Neural progenitor cell (in vitro differentiated cells): ENCODE results near the gene UGT1A8. TPM values are rescaled to one million over a fixed set of nuclear protein-coding genes. Genes with fewer than 3 reads are reported as not detected.
"Not testable (repeated sequence)": the region's sequence is repeated elsewhere in the genome, so short reads cannot be mapped to it uniquely, and the experiment has no call there.

Source experiments
- DNase-seq: peaks from one replicate; pipeline ENCODE4 v3.0.0-alpha.2; 2016; ENCODE audit warnings: low spot score
- H2AFZ ChIP-seq: fragments of 200-600 bp; sonication (generic); replicated peaks from 2 replicates; pipeline ENCODE4 v1.6.1; 2016; ENCODE audit warnings: antibody characterized with exemption
- H3F3A ChIP-seq: fragments of 200-600 bp; sonication (generic); 2 replicates; pipeline ENCODE4 v1.6.1; 2016; ENCODE audit warnings: antibody characterized with exemption, low read depth
- H3K27ac ChIP-seq: fragments of 200-600 bp; sonication (generic); 2 replicates; pipeline ENCODE4 v1.5.1; 2016; ENCODE audit warnings: mild to moderate bottlenecking
- H3K27me3 ChIP-seq: fragments of 200-600 bp; sonication (generic); 2 replicates; pipeline ENCODE4 v1.6.1; 2016; ENCODE audit warnings: mild to moderate bottlenecking, moderate library complexity
- H3K36me3 ChIP-seq: fragments of 200-600 bp; sonication (generic); 2 replicates; pipeline ENCODE4 v1.5.1; 2016
- H3K4me1 ChIP-seq: fragments of 200-600 bp; sonication (generic); 2 replicates; pipeline ENCODE4 v1.6.1; 2016; ENCODE audit warnings: mixed run types
- H3K4me2 ChIP-seq: fragments of 200-600 bp; sonication (generic); 2 replicates; pipeline ENCODE4 v1.6.1; 2016
- H3K4me3 ChIP-seq: fragments of 200-600 bp; sonication (generic); 2 replicates; pipeline ENCODE4 v1.5.1; 2016
- H3K79me2 ChIP-seq: fragments of 200-600 bp; sonication (generic); 2 replicates; pipeline ENCODE4 v1.6.1; 2016; ENCODE audit warnings: low read depth
- H3K9ac ChIP-seq: fragments of 200-600 bp; sonication (generic); 2 replicates; pipeline ENCODE4 v1.6.1; 2016
- H3K9me3 ChIP-seq: fragments of 200-600 bp; sonication (generic); 2 replicates; pipeline ENCODE4 v1.5.1; 2016; ENCODE audit warnings: low read depth
- H4K20me1 ChIP-seq: fragments of 200-600 bp; sonication (generic); 2 replicates; pipeline ENCODE4 v1.6.1; 2016; ENCODE audit warnings: low read depth
- H3K27ac Mint-ChIP-seq: 3 replicates; pipeline ENCODE4 v1.8.0; 2021; ENCODE audit warnings: mixed read lengths
- H3K27me3 Mint-ChIP-seq: 2 replicates; pipeline ENCODE4 v1.8.0; 2022; ENCODE audit warnings: low read depth, mild to moderate bottlenecking, inconsistent platforms, moderate library complexity, mixed read lengths; ENCODE audit not compliant: insufficient read depth
- H3K36me3 Mint-ChIP-seq: 3 replicates; pipeline ENCODE4 v1.8.0; 2021; ENCODE audit warnings: mixed read lengths
- H3K4me1 Mint-ChIP-seq: 3 replicates; pipeline ENCODE4 v1.8.0; 2021; ENCODE audit warnings: mixed read lengths
- H3K4me3 Mint-ChIP-seq: 3 replicates; pipeline ENCODE4 v1.8.0; 2021; ENCODE audit warnings: mild to moderate bottlenecking, moderate library complexity, mixed read lengths
- H3K9me3 Mint-ChIP-seq: 3 replicates; pipeline ENCODE4 v1.8.0; 2020; ENCODE audit warnings: mixed read lengths
- EZH2 ChIP-seq: fragments of 200-600 bp; sonication (generic); IDR thresholded peaks from 2 replicates; pipeline ENCODE4 v1.6.1; 2017; ENCODE audit warnings: antibody characterized with exemption, mild to moderate bottlenecking, moderate library complexity
- EZH2phosphoT487 ChIP-seq: fragments of 200-600 bp; sonication (generic); IDR thresholded peaks from 2 replicates; pipeline ENCODE4 v1.6.1; 2017; ENCODE audit warnings: antibody characterized with exemption
- total RNA-seq: library from RNA; depleted of rRNA; stranded (reverse); fragments of >200 nt; gene quantifications from 2 replicates; pipeline ENCODE4 v1.2.3, GENCODE V29; 2015; ENCODE audit warnings: low replicate concordance
- TF ChIP-seq, protein P1 (sequence below): fragments of 200-600 bp; sonication (generic); IDR thresholded peaks from 2 replicates; pipeline ENCODE4 v1.5.1; 2017; ENCODE audit warnings: antibody characterized with exemption, mild to moderate bottlenecking

Gene UGT1A8
- total RNA-seq, 1 donor from 2014 or later: not detected

DNA sequence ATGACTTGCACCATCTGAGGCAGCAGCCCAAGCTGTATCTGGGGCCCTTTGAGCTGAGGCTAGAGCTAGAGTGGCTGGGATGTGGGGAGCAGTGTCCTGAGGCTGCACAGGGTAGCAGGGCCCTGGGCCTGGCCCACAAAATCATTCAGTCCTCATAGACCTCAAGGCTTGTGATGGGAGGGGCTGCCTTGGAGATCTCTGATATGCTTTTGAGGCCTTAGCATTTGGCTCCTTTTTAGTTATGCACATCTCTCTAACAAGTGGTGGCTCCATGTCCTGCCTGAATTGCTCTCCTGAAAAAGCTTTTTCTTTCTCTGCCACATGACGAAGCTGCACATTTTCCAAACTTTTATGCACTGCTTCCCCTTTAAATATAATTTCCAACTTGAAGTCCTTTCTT is 11.8 kb upstream of the UGT1A8 start:
- no peaks in the 10 kb centered on the region for H3K4me1 Mint-ChIP-seq
- Histone ChIP-seq H3K79me2 (no peaks in the 10 kb centered on the region), H3K4me2 (no peak overlapping the region), H3F3A (no peaks in the 10 kb centered on the region), H3K4me1 (no peaks in the 10 kb centered on the region), H3K4me3 (no peak overlapping the region), H3K9ac (no peak overlapping the region), H4K20me1 (no peaks in the 10 kb centered on the region), H3K36me3 (no peaks in the 10 kb centered on the region), H3K27me3 (no peaks in the 10 kb centered on the region), H2AFZ (no peak overlapping the region), H3K27ac (no peak overlapping the region), H3K9me3 (no peaks in the 10 kb centered on the region)
- no peak overlapping the region for H3K4me3 Mint-ChIP-seq
- H3K27me3 Mint-ChIP-seq: peaks cover 4% of the 10 kb centered on the region
- H3K36me3 Mint-ChIP-seq: no peaks in the 10 kb centered on the region
- no peak for DNase-seq
- TF ChIP-seq EZH2phosphoT487: no peak
- TF ChIP-seq EZH2: no peak
- TF ChIP-seq, protein P1, sequence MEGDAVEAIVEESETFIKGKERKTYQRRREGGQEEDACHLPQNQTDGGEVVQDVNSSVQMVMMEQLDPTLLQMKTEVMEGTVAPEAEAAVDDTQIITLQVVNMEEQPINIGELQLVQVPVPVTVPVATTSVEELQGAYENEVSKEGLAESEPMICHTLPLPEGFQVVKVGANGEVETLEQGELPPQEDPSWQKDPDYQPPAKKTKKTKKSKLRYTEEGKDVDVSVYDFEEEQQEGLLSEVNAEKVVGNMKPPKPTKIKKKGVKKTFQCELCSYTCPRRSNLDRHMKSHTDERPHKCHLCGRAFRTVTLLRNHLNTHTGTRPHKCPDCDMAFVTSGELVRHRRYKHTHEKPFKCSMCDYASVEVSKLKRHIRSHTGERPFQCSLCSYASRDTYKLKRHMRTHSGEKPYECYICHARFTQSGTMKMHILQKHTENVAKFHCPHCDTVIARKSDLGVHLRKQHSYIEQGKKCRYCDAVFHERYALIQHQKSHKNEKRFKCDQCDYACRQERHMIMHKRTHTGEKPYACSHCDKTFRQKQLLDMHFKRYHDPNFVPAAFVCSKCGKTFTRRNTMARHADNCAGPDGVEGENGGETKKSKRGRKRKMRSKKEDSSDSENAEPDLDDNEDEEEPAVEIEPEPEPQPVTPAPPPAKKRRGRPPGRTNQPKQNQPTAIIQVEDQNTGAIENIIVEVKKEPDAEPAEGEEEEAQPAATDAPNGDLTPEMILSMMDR: no peak
- H3K9me3 Mint-ChIP-seq: peaks cover 7% of the 10 kb centered on the region
- H3K27ac Mint-ChIP-seq: no peak overlapping the region

DNA sequence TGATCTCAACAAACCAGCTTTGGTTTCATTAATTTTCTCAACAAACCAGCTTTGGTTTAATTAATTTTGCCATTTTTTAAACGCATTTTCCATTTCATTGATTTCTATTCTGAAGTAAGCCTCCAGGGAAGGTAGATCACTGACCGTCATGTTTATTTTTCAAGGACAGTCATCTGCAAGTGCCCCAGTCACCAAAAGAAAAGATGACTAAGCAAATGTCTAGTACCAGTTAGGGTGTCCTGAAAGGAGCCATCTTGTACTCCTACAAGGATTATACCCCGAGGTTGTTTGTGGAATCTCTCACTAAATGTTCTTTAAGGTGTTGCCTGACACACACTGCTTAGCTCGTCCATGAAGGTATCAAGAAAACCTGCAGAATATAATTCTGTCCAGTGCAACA is 6.1 kb upstream of the UGT1A8 start:
- no peaks in the 10 kb centered on the region for H3F3A ChIP-seq
- no peaks in the 10 kb centered on the region for H3K79me2 ChIP-seq
- no peaks in the 10 kb centered on the region for H3K4me1 Mint-ChIP-seq
- DNase-seq: no peak
- TF ChIP-seq EZH2 (no peak), EZH2phosphoT487 (no peak)
- no peak overlapping the region for H3K27ac ChIP-seq
- H3K27me3 Mint-ChIP-seq: peaks cover 4% of the 10 kb centered on the region
- no peaks in the 10 kb centered on the region for H3K36me3 Mint-ChIP-seq
- no peak overlapping the region for H3K4me2 ChIP-seq
- H3K4me3 Mint-ChIP-seq: no peak overlapping the region
- H3K9me3 ChIP-seq: no peaks in the 10 kb centered on the region
- no peaks in the 10 kb centered on the region for H3K36me3 ChIP-seq
- no peak overlapping the region for H3K27ac Mint-ChIP-seq
- H3K9me3 Mint-ChIP-seq: peaks cover 39% of the 10 kb centered on the region
- no peaks in the 10 kb centered on the region for H4K20me1 ChIP-seq
- H3K4me3 ChIP-seq: no peak overlapping the region
- H3K9ac ChIP-seq: no peak overlapping the region
- H3K27me3 ChIP-seq: no peaks in the 10 kb centered on the region
- no peak overlapping the region for H2AFZ ChIP-seq
- no peaks in the 10 kb centered on the region for H3K4me1 ChIP-seq

DNA sequence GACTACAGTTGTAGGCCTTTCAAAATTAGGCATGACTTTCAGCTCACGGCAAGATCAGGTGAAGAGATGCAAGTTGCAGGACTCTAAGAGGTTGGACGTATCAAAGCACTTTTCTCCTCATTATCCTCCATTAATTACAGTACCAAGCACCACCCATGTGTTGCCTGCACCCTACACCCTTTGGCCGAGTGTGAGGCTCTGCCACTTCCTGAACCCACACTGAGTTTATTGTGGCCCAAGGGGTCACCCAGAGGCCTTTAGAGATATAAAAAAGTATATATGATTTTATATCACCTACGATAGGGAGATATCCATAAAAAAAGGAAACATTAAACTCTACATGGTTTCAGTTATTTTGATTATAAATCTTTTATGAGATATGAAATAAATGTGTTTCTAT is 2.8 kb downstream of the UGT1A8 start:
- Mint-ChIP-seq H3K4me3 (no peak overlapping the region), H3K9me3 (peaks cover 7% of the 10 kb centered on the region), H3K27me3 (no peaks in the 10 kb centered on the region), H3K4me1 (no peaks in the 10 kb centered on the region), H3K36me3 (no peaks in the 10 kb centered on the region), H3K27ac (no peak overlapping the region)
- no peak overlapping the region for H3K4me2 ChIP-seq
- no peaks in the 10 kb centered on the region for H3F3A ChIP-seq
- H4K20me1 ChIP-seq: no peaks in the 10 kb centered on the region
- no peak overlapping the region for H3K9ac ChIP-seq
- H3K36me3 ChIP-seq: no peaks in the 10 kb centered on the region
- no peak overlapping the region for H3K27ac ChIP-seq
- H3K4me3 ChIP-seq: no peak overlapping the region
- H3K4me1 ChIP-seq: no peaks in the 10 kb centered on the region
- no peaks in the 10 kb centered on the region for H3K27me3 ChIP-seq
- H2AFZ ChIP-seq: no peak overlapping the region
- DNase-seq: no peak
- no peaks in the 10 kb centered on the region for H3K79me2 ChIP-seq
- no peaks in the 10 kb centered on the region for H3K9me3 ChIP-seq
- TF ChIP-seq, protein P1: no peak
- TF ChIP-seq EZH2phosphoT487: no peak
- TF ChIP-seq EZH2: no peak

DNA sequence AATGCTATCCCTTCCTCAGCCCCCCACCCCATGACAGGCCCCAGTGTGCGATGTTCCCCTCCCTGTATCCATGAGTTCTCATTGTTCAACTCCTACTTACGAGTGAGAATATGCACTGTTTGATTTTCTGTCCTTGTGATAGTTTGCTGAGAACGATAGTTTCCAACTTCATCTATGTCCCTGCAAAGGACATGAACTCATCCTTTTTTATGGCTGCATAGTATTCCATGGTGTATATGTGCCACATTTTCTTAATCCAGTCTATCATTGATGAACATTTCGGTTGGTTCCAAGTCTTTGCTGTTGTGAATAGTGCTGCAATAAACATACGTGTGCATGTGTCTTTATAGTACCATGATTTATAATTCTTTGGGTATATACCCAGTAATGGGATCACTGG is 4.4 kb downstream of the UGT1A8 start:
- not testable (repeated sequence) for H3K9me3 ChIP-seq, H3K9ac ChIP-seq, H3K4me1 ChIP-seq, H3K36me3 Mint-ChIP-seq, H3K27ac Mint-ChIP-seq, H3K4me3 Mint-ChIP-seq, H3K9me3 Mint-ChIP-seq, H3K27me3 ChIP-seq, H3K36me3 ChIP-seq, H3K27ac ChIP-seq, H3K27me3 Mint-ChIP-seq, H3K4me2 ChIP-seq, H3K79me2 ChIP-seq, H3F3A ChIP-seq, H3K4me1 Mint-ChIP-seq, H3K4me3 ChIP-seq, H2AFZ ChIP-seq, DNase-seq, H4K20me1 ChIP-seq
